Stimulated activated CD4-positive, alpha-beta T cell treated with anti-CD3 and anti-CD28 coated beads, Interleukin-2, amount 100 ng/mL, for 24 hours (primary cell): ENCODE results near the gene HMGN3.

Source experiments
- DNase-seq, 2 donors: peaks; one replicate each; pipeline ENCODE4 v3.0.0-alpha.2; 2020

Gene HMGN3

GRCh38 chr6:79232696-79233462, 1.6 kb downstream of the HMGN3 start:
- DNase-seq = no peak

- no peak for DNase-seq
Observed at GRCh38 chr6:79231666-79232065, 2.8 kb downstream of the HMGN3 start.

GRCh38 chr6:79231101-79231500, 3.4 kb downstream of the HMGN3 start:
- no peak for DNase-seq

- no peak for DNase-seq
Observed at GRCh38 chr6:79230149-79230548, 4.3 kb downstream of the HMGN3 start.

- no peak for DNase-seq
Observed at GRCh38 chr6:79227445-79227844, 7.0 kb downstream of the HMGN3 start.

- DNase-seq = no peak
Observed at GRCh38 chr6:79226660-79227059, 7.8 kb downstream of the HMGN3 start.

- no peak for DNase-seq
Observed at GRCh38 chr6:79225717-79226599, 8.5 kb downstream of the HMGN3 start.

- DNase-seq = no peak
Observed at GRCh38 chr6:79223611-79224404, 10.7 kb downstream of the HMGN3 start.

- no peak for DNase-seq
Observed at GRCh38 chr6:79215213-79215824, 19.2 kb downstream of the HMGN3 start.

GRCh38 chr6:79212859-79213258, 21.6 kb downstream of the HMGN3 start:
- no peak for DNase-seq

- no peak for DNase-seq
Observed at GRCh38 chr6:79208816-79209215, 25.7 kb downstream of the HMGN3 start.

GRCh38 chr6:79203753-79204253, 30.7 kb downstream of the HMGN3 start:
- no peak for DNase-seq

- DNase-seq = no peak
Observed at GRCh38 chr6:79202556-79202955, 31.9 kb downstream of the HMGN3 start.

GRCh38 chr6:79201983-79202382, 32.5 kb downstream of the HMGN3 start:
- DNase-seq = no peak

GRCh38 chr6:79201143-79201542, 33.3 kb downstream of the HMGN3 start:
- DNase-seq = no peak

- DNase-seq = no peak
Observed at GRCh38 chr6:79196912-79197311, 37.6 kb downstream of the HMGN3 start.

- DNase-seq = no peak
Observed at GRCh38 chr6:79193971-79194370, 40.5 kb downstream of the HMGN3 start.

GRCh38 chr6:79189760-79190350, 44.6 kb downstream of the HMGN3 start:
- no peak for DNase-seq

GRCh38 chr6:79188885-79189480, 45.5 kb downstream of the HMGN3 start:
- no peak for DNase-seq

GRCh38 chr6:79188107-79188506, 46.4 kb downstream of the HMGN3 start:
- no peak for DNase-seq

GRCh38 chr6:79186564-79186963, 47.9 kb downstream of the HMGN3 start:
- no peak for DNase-seq

GRCh38 chr6:79184641-79185040, 49.8 kb downstream of the HMGN3 start:
- no peak for DNase-seq
